GM18502 (cell line): Measurements from ENCODE around the gene ASB2.

Experiments
- ATAC-seq: cut with Tn5 transposase; IDR thresholded peaks from one replicate; pipeline ENCODE4 v1.9.1; 2021; ENCODE audit warnings: mild to moderate bottlenecking; ENCODE audit not compliant: unreplicated experiment, poor library complexity

ASB2 gene

GRCh38 chr14:94001501-94002396 is 25.4 kb upstream of the ASB2 start:
- ATAC-seq = peak; percentile 52

GRCh38 chr14:94001016-94001415 is 24.6 kb upstream of the ASB2 start:
- no peak for ATAC-seq

- ATAC-seq = no peak
These were observed 23.9 kb upstream of the ASB2 start for GRCh38 chr14:94000267-94000666.

GRCh38 chr14:93999573-93999972 is 23.2 kb upstream of the ASB2 start:
- ATAC-seq = no peak

- ATAC-seq = no peak
These were observed 22.6 kb upstream of the ASB2 start for GRCh38 chr14:93998871-93999403.

GRCh38 chr14:93997916-93998870 is 21.8 kb upstream of the ASB2 start:
- ATAC-seq = no peak

- no peak for ATAC-seq
These were observed 20.7 kb upstream of the ASB2 start, which contains the start of gene CCDC197 for GRCh38 chr14:93997082-93997481. CCDC197 (plus strand) TSS chr14:93997301; CDS start chr14:93998132, 831 bp downstream.

GRCh38 chr14:93996130-93996695 is 19.8 kb upstream of the ASB2 start:
- no peak for ATAC-seq

GRCh38 chr14:93994919-93995682 is 18.7 kb upstream of the ASB2 start:
- ATAC-seq = no peak

GRCh38 chr14:93993382-93993781 is 17.0 kb upstream of the ASB2 start:
- no peak for ATAC-seq

GRCh38 chr14:93991649-93992048 is 15.3 kb upstream of the ASB2 start:
- ATAC-seq = no peak

GRCh38 chr14:93991212-93991611 is 14.8 kb upstream of the ASB2 start:
- no peak for ATAC-seq

GRCh38 chr14:93989939-93990338 is 13.6 kb upstream of the ASB2 start:
- ATAC-seq = peak; percentile 57

- no peak for ATAC-seq
These were observed 11.6 kb upstream of the ASB2 start for GRCh38 chr14:93987815-93988476.

GRCh38 chr14:93987376-93987775 is 11.0 kb upstream of the ASB2 start:
- no peak for ATAC-seq

- ATAC-seq = no peak
These were observed 10.6 kb upstream of the ASB2 start for GRCh38 chr14:93986955-93987354.

- ATAC-seq = no peak
These were observed 8.6 kb upstream of the ASB2 start for GRCh38 chr14:93984987-93985410.

- no peak for ATAC-seq
These were observed 7.7 kb upstream of the ASB2 start for GRCh38 chr14:93984070-93984469.
